HuH-7.5 (cell line): Measurements from ENCODE around the gene DNAJC13.
"Not testable (repeated sequence)": the region's sequence is repeated elsewhere in the genome, so short reads cannot be mapped to it uniquely, and the experiment has no call there.

Source experiments
- DNase-seq: peaks from one replicate; pipeline ENCODE4 v3.0.0; 2011; ENCODE audit warnings: low spot score

Gene DNAJC13

GRCh38 chr3:132416807-132417694, at the start of gene DNAJC13:
Gene DNAJC13 (plus strand): TSS chr3:132417502. CDS start chr3:132434551, 17,049 bp downstream.
- DNase-seq = peak; percentile 81

- no peak for DNase-seq
These were observed 48.8 kb upstream of the DNAJC13 start for GRCh38 chr3:132368515-132368914.

GRCh38 chr3:132368962-132369361, 48.3 kb upstream of the DNAJC13 start:
- DNase-seq = no peak

- not testable (repeated sequence) for DNase-seq
These were observed 40.4 kb upstream of the DNAJC13 start for GRCh38 chr3:132376945-132377354.

- DNase-seq = no peak
These were observed 39.1 kb upstream of the DNAJC13 start for GRCh38 chr3:132378048-132378762.

- no peak for DNase-seq
These were observed 38.5 kb upstream of the DNAJC13 start for GRCh38 chr3:132378846-132379245.

- DNase-seq = no peak
These were observed 36.4 kb upstream of the DNAJC13 start for GRCh38 chr3:132380920-132381319.

- no peak for DNase-seq
These were observed 35.9 kb upstream of the DNAJC13 start for GRCh38 chr3:132381348-132381944.

- no peak for DNase-seq
These were observed 35.0 kb upstream of the DNAJC13 start for GRCh38 chr3:132382267-132382666.

GRCh38 chr3:132382688-132383194, 34.6 kb upstream of the DNAJC13 start:
- no peak for DNase-seq

- no peak for DNase-seq
These were observed 31.0 kb upstream of the DNAJC13 start for GRCh38 chr3:132386259-132386658.

GRCh38 chr3:132392675-132393074, 24.6 kb upstream of the DNAJC13 start:
- DNase-seq = not testable (repeated sequence)

GRCh38 chr3:132394320-132394719, 23.0 kb upstream of the DNAJC13 start:
- DNase-seq = no peak

- DNase-seq = no peak
These were observed 22.2 kb upstream of the DNAJC13 start for GRCh38 chr3:132395126-132395525.

GRCh38 chr3:132396255-132396654, 21.0 kb upstream of the DNAJC13 start:
- DNase-seq = no peak

GRCh38 chr3:132396776-132397175, 20.5 kb upstream of the DNAJC13 start:
- DNase-seq = not testable (repeated sequence)

- DNase-seq = peak; percentile 46
These were observed 18.0 kb upstream of the DNAJC13 start for GRCh38 chr3:132399054-132399929.

- DNase-seq = no peak
These were observed 16.0 kb upstream of the DNAJC13 start for GRCh38 chr3:132401255-132401654.

GRCh38 chr3:132404276-132404675, 13.0 kb upstream of the DNAJC13 start:
- DNase-seq = no peak

- DNase-seq = no peak
These were observed 12.1 kb upstream of the DNAJC13 start for GRCh38 chr3:132405188-132405587.

- no peak for DNase-seq
These were observed 11.5 kb upstream of the DNAJC13 start for GRCh38 chr3:132405609-132406299.
